Erythroblast (primary cell): ENCODE data around the gene AOC1.

Experiments
- DNase-seq, 2 experiments: peaks; one replicate each; lab custom pipeline; 2025; lab: John Stamatoyannopoulos, UW
- GATA1 ChIP-seq: IDR thresholded peaks from 2 replicates; pipeline ENCODE4 v1.6.1; 2011; ENCODE audit warnings: low read depth, mild to moderate bottlenecking, control low read depth, low read length, moderate library complexity
- POLR2A ChIP-seq: IDR thresholded peaks from 2 replicates; pipeline ENCODE4 v1.6.1; 2011; ENCODE audit warnings: mild to moderate bottlenecking, low read length

AOC1 gene

DNA sequence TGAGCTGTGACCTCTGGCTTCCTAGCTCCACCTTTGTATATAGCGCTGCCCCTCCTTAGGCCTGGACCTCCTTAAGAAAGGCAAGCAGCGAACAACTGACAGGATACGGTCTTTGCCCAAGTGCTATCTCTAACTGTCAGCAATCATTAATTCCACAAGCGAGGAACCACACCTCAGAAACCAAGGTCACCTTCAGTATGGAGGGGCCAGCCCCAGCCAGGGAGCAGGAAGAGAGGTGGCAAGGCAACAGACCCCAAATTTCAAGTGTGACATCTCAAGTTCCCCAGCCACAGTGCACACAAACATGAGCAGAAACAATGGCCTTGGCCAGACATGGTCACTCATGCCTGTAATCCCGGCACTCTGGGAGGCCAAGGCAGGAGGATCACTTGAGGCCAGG is 4.8 kb upstream of the AOC1 start:
- no peak for DNase-seq
- TF ChIP-seq POLR2A (no peak), GATA1 (no peak)

GRCh38 chr7:150848111-150848510 is 4.2 kb upstream of the AOC1 start:
- DNase-seq, result no peak
- TF ChIP-seq POLR2A (no peak), GATA1 (no peak)

DNA sequence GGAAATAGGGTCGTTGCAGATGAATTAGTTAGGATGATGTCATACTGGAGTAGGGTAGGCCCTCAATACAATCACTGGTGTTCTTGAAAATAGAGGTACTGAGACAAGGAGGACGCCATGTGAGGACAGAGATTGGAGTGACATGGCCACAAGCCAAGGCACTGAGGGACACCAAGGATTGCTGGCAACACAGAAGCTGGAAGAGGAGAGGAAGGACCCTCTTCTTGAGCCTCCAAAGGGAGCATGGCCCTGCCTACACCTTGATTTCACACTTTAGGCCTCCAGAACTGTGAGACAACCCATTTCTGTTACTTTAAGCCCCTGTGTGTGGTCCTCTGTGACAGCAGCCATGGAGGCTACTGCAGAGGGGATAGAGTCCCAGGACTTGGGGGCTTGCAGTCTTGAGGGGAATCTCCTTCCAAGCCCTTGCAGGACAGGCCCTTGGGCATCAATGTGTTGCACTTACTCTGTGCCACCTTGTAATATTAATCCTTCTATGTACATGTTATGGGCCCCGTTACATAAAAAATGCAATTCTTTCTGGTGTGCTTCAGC is 3.7 kb upstream of the AOC1 start:
- TF ChIP-seq POLR2A, result no peak
- no peak for TF ChIP-seq GATA1
- no peak for DNase-seq

- no peak for TF ChIP-seq GATA1
- TF ChIP-seq POLR2A, result no peak
- no peak for DNase-seq
These were observed 3.0 kb upstream of the AOC1 start for GRCh38 chr7:150849204-150849775.

GRCh38 chr7:150850273-150850672 is 2.0 kb upstream of the AOC1 start:
- TF ChIP-seq GATA1 (no peak), POLR2A (no peak)

DNA sequence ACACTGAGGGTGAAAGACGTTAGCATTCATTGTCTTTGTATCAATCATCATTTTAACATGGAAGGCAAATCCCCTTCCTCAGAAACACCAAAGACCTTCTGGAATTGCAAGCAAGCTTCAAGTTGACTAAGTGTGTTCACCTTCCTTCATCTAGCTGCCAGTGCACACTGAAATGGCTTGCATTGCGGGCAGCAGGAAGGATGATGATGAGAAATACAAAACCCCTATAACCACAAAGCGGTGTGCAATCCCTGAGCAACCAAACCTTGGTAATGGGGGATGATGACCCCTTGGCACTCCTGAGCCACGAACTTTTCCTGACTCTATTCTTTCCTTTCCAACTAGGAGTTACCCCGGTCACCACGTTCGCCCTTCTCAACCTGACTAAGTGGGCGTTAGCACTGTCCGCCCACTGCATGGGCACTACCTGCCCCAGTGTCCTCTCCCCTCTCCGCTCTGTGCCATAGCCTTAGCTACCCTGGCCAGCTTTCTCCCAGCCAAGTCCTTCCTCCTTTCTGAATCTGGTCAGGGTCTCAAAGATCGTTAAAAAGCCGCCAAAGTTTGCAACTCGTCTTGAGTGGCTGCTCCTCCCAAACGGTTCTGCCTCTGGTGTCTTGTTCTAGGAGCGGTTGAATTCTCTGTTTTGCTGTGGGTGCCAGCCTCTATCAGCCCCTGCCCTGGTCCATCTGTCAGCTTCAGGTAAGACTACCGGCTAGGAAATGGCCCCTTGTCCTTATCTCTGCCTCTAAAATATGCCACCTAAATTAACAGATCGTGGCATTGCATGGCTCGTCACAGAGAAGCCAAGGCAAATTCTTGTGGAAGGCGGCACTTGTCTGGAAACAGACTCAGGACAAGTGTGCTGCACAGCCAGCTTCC is 586 bp upstream of the AOC1 start:
- TF ChIP-seq GATA1 (no peak), POLR2A (no peak)
- DNase-seq, result no peak

More at GRCh38 chr7:150850273-150850672, 2.0 kb upstream of the AOC1 start:
- DNase-seq, result no peak

GRCh38 chr7:150854066-150855000 is 2.0 kb downstream of the AOC1 start:
- DNase-seq, result no peak
- TF ChIP-seq POLR2A (no peak), GATA1 (no peak)

GRCh38 chr7:150855046-150855445 is 2.7 kb downstream of the AOC1 start:
- DNase-seq, result no peak
- TF ChIP-seq GATA1 (no peak), POLR2A (no peak)

DNA sequence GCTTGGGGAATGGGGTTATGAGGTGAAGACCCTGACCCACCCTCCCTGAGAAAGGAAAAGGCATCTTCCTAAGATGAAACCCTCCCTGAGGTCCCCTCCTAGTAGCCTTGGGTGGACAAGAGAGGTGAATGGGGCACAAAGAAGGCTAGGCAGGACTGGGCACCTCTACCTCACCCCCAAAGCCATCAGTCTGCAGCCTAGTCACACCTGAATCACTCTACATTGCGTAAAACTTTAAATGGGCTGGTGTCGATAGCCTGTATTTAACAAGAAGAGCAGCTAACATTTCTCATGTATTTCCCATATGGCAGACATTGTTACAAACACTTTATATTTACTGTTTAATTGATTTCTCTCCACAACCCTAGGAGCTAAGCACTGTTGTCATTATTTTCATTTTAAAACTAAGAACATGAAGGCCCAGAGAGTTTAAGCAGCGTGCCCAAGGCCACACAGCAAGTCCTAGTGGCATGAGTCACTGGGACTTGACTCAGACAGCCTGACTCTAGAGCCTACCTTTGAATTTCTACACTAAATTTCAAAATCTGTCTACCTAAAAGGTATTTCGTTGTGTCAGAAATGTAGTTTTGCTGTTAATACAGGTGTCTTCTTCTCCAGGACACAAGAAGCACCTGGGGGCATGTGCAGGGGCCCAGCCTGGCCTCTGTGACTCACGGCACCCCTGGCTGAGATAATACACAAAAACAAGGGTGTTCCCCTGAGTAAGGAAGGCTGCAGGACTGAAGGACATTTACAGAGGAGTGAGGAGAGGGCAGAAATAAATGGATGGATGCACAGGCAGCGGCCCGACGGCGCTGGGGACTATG is 3.4 kb downstream of the AOC1 start:
- TF ChIP-seq POLR2A, result no peak
- no peak for TF ChIP-seq GATA1
- no peak for DNase-seq

DNA sequence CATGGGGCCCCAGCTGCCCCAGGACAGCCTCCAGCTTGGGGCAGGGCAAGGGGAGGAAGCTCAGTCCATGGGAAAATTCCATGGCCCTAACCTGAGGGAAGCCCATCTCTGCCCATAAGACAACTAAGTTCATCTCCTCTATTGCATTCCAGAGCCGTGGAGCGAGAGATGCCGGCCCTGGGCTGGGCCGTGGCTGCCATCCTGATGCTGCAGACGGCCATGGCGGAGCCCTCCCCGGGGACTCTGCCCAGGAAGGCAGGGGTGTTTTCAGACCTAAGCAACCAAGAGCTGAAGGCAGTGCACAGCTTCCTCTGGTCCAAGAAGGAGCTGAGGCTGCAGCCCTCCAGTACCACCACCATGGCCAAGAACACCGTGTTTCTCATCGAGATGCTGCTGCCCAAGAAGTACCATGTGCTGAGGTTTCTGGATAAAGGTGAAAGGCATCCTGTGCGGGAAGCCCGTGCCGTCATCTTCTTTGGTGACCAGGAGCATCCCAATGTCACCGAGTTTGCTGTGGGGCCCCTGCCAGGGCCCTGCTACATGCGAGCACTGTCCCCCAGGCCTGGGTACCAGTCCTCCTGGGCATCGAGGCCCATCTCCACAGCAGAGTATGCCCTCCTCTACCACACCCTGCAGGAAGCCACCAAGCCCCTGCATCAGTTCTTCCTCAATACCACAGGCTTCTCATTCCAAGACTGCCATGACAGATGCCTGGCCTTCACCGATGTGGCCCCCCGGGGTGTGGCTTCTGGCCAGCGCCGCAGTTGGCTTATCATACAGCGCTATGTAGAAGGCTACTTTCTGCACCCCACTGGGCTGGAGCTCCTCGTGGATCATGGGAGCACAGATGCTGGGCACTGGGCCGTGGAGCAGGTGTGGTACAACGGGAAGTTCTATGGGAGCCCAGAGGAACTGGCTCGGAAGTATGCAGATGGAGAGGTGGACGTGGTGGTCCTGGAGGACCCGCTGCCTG is 4.3 kb downstream of the AOC1 start:
- no peak for TF ChIP-seq POLR2A

GRCh38 chr7:150857276-150858055 is 5.1 kb downstream of the AOC1 start:
- TF ChIP-seq POLR2A (no peak), GATA1 (no peak)
- no peak for DNase-seq

More for the DNA sequence above, 4.3 kb downstream of the AOC1 start:
- no peak for DNase-seq
